Muscle layer of duodenum (tissue), 2 donors: Measurements from ENCODE around the gene PRH2.

Experiments
- H3K27ac ChIP-seq: one replicate; pipeline ENCODE4 v1.7.0; 2013; ENCODE audit warnings: mild to moderate bottlenecking, low read length
- H3K27me3 ChIP-seq: one replicate; pipeline ENCODE4 v1.7.0; 2013; ENCODE audit warnings: low read depth, mild to moderate bottlenecking, control low read depth, low read length
- H3K36me3 ChIP-seq, 2 donors: one replicate each; pipeline ENCODE4 v1.7.0; 2013; ENCODE audit warnings: low read length in 2 of 2, control low read depth in 1 of 2, mild to moderate bottlenecking in 1 of 2; ENCODE audit not compliant: insufficient read depth in 2 of 2, control insufficient read depth in 1 of 2
- H3K4me1 ChIP-seq, 2 donors: one replicate each; pipeline ENCODE4 v1.7.0; 2013; ENCODE audit warnings: low read length in 2 of 2, mild to moderate bottlenecking in 2 of 2, control low read depth in 1 of 2, moderate library complexity in 1 of 2; ENCODE audit not compliant: insufficient read depth in 2 of 2, control insufficient read depth in 1 of 2
- H3K4me3 ChIP-seq, 2 donors: one replicate each; pipeline ENCODE4 v1.7.0; 2013; ENCODE audit warnings: low read length in 2 of 2, low read depth in 1 of 2, mild to moderate bottlenecking in 1 of 2
- H3K9me3 ChIP-seq, 2 donors: one replicate each; pipeline ENCODE4 v1.7.0; 2013; ENCODE audit warnings: low read length in 2 of 2, control low read depth in 1 of 2, mild to moderate bottlenecking in 1 of 2; ENCODE audit not compliant: control insufficient read depth in 1 of 2
- donor health status: healthy.

The PRH2 gene

GRCh38 chr12:10919809-10920208 is 9.2 kb upstream of the PRH2 start:
- Histone ChIP-seq H3K4me1 (no peaks in the 10 kb centered on the region), H3K27me3 (no peaks in the 10 kb centered on the region), H3K27ac (no peak overlapping the region), H3K9me3 (no peaks in the 10 kb centered on the region), H3K36me3 (no peaks in the 10 kb centered on the region), H3K4me3 (no peak overlapping the region)

GRCh38 chr12:10926269-10926668 is 2.8 kb upstream of the PRH2 start:
- no peak overlapping the region for H3K4me3 ChIP-seq
- H3K27me3 ChIP-seq: no peaks in the 10 kb centered on the region
- no peaks in the 10 kb centered on the region for H3K4me1 ChIP-seq
- H3K9me3 ChIP-seq: no peaks in the 10 kb centered on the region
- no peaks in the 10 kb centered on the region for H3K36me3 ChIP-seq
- no peak overlapping the region for H3K27ac ChIP-seq

- Histone ChIP-seq H3K27ac (no peak overlapping the region), H3K4me3 (no peak overlapping the region), H3K9me3 (no peaks in the 10 kb centered on the region), H3K36me3 (no peaks in the 10 kb centered on the region), H3K4me1 (no peaks in the 10 kb centered on the region), H3K27me3 (no peaks in the 10 kb centered on the region)
Measured at GRCh38 chr12:10936506-10936905, 7.5 kb downstream of the PRH2 start.

GRCh38 chr12:10939163-10939562 is 10.1 kb downstream of the PRH2 start, which contains the start of gene TAS2R14:
Gene TAS2R14, minus strand, starts transcription at chr12:10939263. Its CDS starts 56 bp downstream, at chr12:10939207.
- Histone ChIP-seq H3K27ac (no peak within 1 kb of the TSS), H3K4me3 (no peak within 1 kb of the TSS), H3K4me1 (no peaks in the 10 kb centered on the region), H3K36me3 (no peaks in the 10 kb centered on the region), H3K27me3 (no peaks in the 10 kb centered on the region), H3K9me3 (no peaks in the 10 kb centered on the region)

GRCh38 chr12:10940389-10940788 is 11.4 kb downstream of the PRH2 start:
- Histone ChIP-seq H3K4me3 (no peak overlapping the region), H3K4me1 (no peaks in the 10 kb centered on the region), H3K9me3 (no peaks in the 10 kb centered on the region), H3K27ac (no peak overlapping the region), H3K27me3 (no peaks in the 10 kb centered on the region), H3K36me3 (no peaks in the 10 kb centered on the region)

GRCh38 chr12:10941369-10941768 is 12.3 kb downstream of the PRH2 start:
- Histone ChIP-seq H3K9me3 (no peaks in the 10 kb centered on the region), H3K4me1 (no peaks in the 10 kb centered on the region), H3K27me3 (no peaks in the 10 kb centered on the region), H3K27ac (no peak overlapping the region), H3K4me3 (no peak overlapping the region), H3K36me3 (no peaks in the 10 kb centered on the region)

- H3K27me3 ChIP-seq: no peaks in the 10 kb centered on the region
- H3K4me3 ChIP-seq: no peak overlapping the region
- no peak overlapping the region for H3K27ac ChIP-seq
- no peaks in the 10 kb centered on the region for H3K9me3 ChIP-seq
- H3K4me1 ChIP-seq: no peaks in the 10 kb centered on the region
- H3K36me3 ChIP-seq: no peaks in the 10 kb centered on the region
Measured at GRCh38 chr12:10941916-10942607, 13.0 kb downstream of the PRH2 start.

GRCh38 chr12:10943167-10943566 is 14.1 kb downstream of the PRH2 start:
- Histone ChIP-seq H3K9me3 (no peaks in the 10 kb centered on the region), H3K27ac (no peak overlapping the region)

GRCh38 chr12:10952645-10953044 is 23.6 kb downstream of the PRH2 start:
- Histone ChIP-seq H3K27ac (no peak overlapping the region), H3K27me3 (no peaks in the 10 kb centered on the region), H3K36me3 (no peaks in the 10 kb centered on the region)

More at GRCh38 chr12:10943167-10943566, 14.1 kb downstream of the PRH2 start:
- no peaks in the 10 kb centered on the region for H3K4me1 ChIP-seq
- no peak overlapping the region for H3K4me3 ChIP-seq
- no peaks in the 10 kb centered on the region for H3K36me3 ChIP-seq
- H3K27me3 ChIP-seq: no peaks in the 10 kb centered on the region

GRCh38 chr12:10956085-10956484 is 27.0 kb downstream of the PRH2 start:
- no peak overlapping the region for H3K27ac ChIP-seq
- H3K4me1 ChIP-seq: no peaks in the 10 kb centered on the region
- H3K4me3 ChIP-seq: no peak overlapping the region
- H3K27me3 ChIP-seq: no peaks in the 10 kb centered on the region
- no peaks in the 10 kb centered on the region for H3K9me3 ChIP-seq
- H3K36me3 ChIP-seq: no peaks in the 10 kb centered on the region

More at GRCh38 chr12:10952645-10953044, 23.6 kb downstream of the PRH2 start:
- no peaks in the 10 kb centered on the region for H3K9me3 ChIP-seq
- H3K4me3 ChIP-seq: no peak overlapping the region
- no peaks in the 10 kb centered on the region for H3K4me1 ChIP-seq

- H3K27me3 ChIP-seq: no peaks in the 10 kb centered on the region
- no peaks in the 10 kb centered on the region for H3K4me1 ChIP-seq
- H3K27ac ChIP-seq: no peak overlapping the region
- no peaks in the 10 kb centered on the region for H3K9me3 ChIP-seq
- H3K36me3 ChIP-seq: no peaks in the 10 kb centered on the region
- H3K4me3 ChIP-seq: no peak overlapping the region
Measured at GRCh38 chr12:10957741-10958140, 28.7 kb downstream of the PRH2 start.

- H3K27me3 ChIP-seq: no peaks in the 10 kb centered on the region
- H3K4me1 ChIP-seq: no peaks in the 10 kb centered on the region
- H3K9me3 ChIP-seq: no peaks in the 10 kb centered on the region
- no peak overlapping the region for H3K27ac ChIP-seq
- no peak overlapping the region for H3K4me3 ChIP-seq
- no peaks in the 10 kb centered on the region for H3K36me3 ChIP-seq
Measured at GRCh38 chr12:10959804-10960203, 30.8 kb downstream of the PRH2 start.
